NCI-H748 (cell line): ENCODE results near the gene STEAP1B.

Source experiments
- DNase-seq: peaks from one replicate; lab custom pipeline; 2025; ENCODE audit not compliant: unreplicated experiment; lab: John Stamatoyannopoulos, UW

Gene STEAP1B

GRCh38 chr7:22404421-22405023 lies 95.5 kb downstream of the STEAP1B start:
- no peak for DNase-seq

GRCh38 chr7:22403344-22403743 lies 96.6 kb downstream of the STEAP1B start:
- DNase-seq: no peak

DNA sequence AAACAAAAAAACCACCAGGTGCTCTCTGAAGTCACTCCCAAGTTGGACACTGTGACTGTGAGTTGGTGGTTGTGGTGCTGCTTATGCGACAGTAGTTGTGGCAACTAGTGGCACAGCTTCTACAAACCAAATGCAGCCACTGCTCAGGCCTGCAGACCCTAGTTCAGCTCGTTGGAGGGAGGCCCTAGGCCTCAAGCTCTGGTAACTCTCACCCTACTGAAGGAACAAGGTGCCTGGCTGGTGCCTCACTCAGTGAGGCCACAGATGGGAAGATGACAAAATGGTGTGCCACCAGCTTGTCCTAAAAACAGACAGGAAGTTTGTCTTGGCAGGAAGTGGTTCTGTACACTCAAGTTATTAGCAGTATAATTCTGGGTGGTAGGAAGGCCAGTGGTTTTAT lies 97.7 kb downstream of the STEAP1B start:
- DNase-seq: no peak

DNA sequence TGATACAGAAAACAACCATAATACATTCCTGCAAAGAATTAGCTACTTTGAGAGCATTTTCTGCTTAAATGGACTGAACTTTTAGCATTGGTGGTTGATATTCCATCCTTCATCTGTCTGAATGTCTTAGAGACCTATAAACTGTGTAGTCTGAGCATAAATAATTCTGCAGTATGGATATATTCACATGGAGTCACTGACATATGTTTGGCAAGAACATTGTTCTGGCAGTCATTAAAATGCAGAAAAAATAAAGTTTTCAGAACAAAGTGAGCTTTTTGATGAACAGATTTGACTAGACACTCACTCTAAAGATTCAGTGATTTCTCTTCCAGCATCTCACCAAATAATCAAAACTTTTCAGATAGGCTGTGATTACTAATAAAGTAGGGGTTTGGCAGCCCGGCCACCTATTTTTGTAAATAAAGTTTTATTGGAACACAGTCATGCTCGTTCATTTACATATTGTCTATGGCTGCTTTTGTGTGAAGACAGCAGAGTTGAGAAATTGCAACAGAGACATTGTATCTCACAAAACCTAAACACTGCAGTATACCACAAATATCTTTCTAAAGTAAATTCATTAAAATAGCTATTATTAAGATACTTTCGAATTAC lies 98.9 kb downstream of the STEAP1B start:
- no peak for DNase-seq

GRCh38 chr7:22400150-22400814 lies 99.7 kb downstream of the STEAP1B start:
- DNase-seq: no peak

- DNase-seq: no peak
Measured at GRCh38 chr7:22399546-22399945, 100.4 kb downstream of the STEAP1B start.

DNA sequence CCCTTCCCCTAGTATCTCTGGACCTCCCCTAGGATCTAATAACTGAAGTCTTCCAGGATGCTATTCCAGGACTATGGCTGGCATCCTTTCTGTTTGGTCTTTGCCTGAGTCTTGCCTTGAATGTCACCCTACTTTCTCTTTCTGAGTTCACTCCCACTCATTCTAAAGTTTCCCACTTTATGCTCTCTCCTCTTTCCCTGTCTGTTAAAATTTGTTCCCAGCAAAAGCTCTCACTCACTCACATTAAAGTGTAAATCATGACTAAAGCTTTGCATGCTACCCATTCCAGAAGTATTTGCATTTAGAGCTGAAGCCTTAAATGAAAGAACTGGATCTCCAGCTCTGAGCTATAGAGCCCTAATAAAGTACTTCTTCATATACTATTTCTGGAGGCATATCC lies 100.9 kb downstream of the STEAP1B start:
- DNase-seq: no peak

- DNase-seq: peak; percentile 40
Measured at GRCh38 chr7:22397981-22398380, 102.0 kb downstream of the STEAP1B start.

DNA sequence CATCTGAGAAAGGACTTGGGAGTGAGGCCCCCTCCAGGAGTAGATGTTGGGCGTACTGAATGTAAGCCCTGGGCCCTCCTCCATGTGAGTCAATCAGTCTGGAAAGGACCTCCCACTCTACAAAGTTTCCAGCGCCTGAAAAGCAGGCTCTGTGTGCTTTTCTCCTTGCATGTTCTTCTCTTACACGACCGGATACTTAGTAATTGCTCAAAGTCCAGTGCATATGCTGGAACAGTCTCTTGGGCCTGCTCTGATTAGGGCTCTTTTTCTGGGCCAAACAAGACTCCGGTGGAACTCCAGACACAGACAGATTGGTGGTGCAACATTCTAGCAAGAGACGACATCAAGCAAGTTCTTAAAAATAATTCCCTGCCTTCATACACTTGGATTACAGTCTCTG lies 104.8 kb downstream of the STEAP1B start:
- no peak for DNase-seq

GRCh38 chr7:22394739-22395138 lies 105.2 kb downstream of the STEAP1B start:
- DNase-seq: peak; percentile 90

GRCh38 chr7:22393913-22394729 lies 105.9 kb downstream of the STEAP1B start:
- peak; percentile 52 for DNase-seq

DNA sequence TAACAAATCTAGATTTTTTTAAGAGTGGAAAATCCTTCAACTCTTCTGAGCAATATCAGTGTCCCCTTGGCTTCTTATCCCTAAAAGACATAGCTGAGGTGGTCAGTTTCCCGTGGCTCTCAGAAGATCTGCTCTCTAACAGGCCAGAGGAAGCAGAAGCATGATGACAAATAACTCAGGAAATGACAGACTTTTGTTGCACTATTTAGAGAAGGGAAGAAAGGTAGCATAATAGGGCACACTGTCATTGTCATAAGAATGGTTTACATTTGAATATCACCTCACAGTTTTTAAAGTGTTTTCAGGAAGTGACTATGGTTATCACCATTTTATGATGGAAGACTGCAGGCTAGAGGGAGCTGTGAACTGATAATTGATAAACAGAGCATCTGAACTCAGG lies 109.5 kb downstream of the STEAP1B start:
- no peak for DNase-seq

DNA sequence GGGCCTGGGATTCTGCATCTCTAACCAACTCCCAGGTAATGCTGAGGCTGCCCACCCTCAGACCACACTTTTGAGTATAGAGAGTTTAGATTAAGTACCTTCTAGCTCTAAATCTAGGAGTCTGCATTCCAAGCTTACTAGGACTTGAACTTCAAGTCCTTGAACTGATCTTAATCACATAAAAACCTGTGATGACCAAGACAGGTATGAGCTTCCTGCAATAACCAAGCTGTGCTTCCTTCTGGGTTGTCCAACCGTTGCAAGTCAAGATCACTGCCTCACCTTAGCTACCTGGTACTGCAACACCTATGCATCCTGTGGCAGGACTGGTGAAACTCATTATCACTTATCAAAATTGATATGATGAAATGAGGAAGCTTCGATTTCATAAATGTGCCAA lies 110.1 kb downstream of the STEAP1B start:
- no peak for DNase-seq

DNA sequence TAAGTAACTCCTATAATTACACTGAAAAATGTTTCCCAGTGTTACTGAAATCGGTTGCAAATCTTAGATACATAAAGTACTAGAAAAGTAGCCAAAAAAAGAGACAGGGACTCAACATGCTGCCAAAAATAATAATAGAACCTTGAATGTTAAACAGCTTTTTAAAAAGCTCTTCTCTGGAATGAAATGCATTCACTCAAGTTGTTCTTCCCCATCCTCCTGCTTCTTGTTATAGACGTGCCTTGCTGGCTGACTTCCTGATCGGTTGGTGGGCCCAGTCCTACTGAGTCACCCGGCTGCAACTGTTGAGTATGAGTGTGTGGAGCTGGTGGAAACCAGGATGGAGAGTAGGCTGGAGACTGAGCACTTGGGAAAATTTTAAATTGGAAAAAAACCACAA lies 112.4 kb downstream of the STEAP1B start:
- DNase-seq: no peak

GRCh38 chr7:22386865-22387264 lies 113.1 kb downstream of the STEAP1B start:
- DNase-seq: no peak

- no peak for DNase-seq
Measured at GRCh38 chr7:22386206-22386858, 113.7 kb downstream of the STEAP1B start.

DNA sequence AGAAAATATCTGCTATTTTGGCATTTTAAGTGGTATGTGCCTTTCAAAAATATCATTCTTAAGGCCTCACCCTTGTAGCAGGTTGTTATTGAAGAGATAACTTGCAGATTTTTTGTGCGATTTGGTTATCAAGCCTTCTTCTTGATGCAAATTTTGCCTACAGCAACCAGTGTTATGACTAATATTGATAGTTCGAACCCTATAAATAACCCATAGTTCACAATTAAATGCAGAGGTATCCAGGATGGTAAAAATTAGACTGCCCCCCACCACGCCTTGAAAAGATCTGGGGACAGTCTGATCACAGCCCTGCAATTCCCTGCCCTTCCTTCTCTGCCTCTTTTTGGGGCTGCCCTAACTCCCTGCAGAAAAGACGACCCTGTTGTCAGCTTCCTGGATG lies 114.7 kb downstream of the STEAP1B start:
- no peak for DNase-seq

DNA sequence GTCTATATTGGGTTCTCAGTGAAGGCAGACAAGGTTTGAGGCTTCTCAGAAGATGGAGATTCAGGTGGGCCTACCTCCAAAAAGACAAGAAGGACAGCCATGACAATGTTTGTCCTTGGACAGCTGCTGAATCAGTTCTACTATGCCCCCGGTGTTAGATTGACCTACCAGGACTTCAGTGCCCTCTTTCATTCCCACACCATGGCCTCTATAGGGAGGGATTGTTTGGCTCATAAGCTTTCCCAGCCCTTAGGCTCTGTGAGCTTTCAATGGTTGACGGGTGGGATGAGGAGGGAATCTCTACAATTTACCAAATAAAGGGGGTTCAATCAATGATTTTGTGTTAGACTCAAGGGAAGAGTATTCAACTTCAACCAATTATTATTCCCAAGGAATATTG lies 119.7 kb downstream of the STEAP1B start:
- no peak for DNase-seq

GRCh38 chr7:22378199-22378980 lies 121.6 kb downstream of the STEAP1B start:
- no peak for DNase-seq

GRCh38 chr7:22377703-22378102 lies 122.3 kb downstream of the STEAP1B start:
- DNase-seq: no peak
